Measurements from ENCODE around the gene IFFO2.

GRCh38 chr1:18963968-18964367 is 7.5 kb upstream of the IFFO2 start:
- TF ChIP-seq CTCF (IDR thresholded peaks at IDR 0.05) (no peak), POLR2A (IDR thresholded peaks at IDR 0.05) (no peak)
